IMR-90 (cell line): ENCODE data around the gene CAVIN1. TPM values are rescaled to one million over a fixed set of nuclear protein-coding genes. Genes with fewer than 3 reads are reported as not detected.

ENCODE experiments used
- ATAC-seq: fragments of 200-7000 bp; cut with Tn5 transposase; 2 replicates; pipeline ENCODE4 v1.9.1; 2020; ENCODE audit warnings: low read depth, mild to moderate bottlenecking, moderate library complexity
- BruUV-seq: library from RNA; stranded (reverse); fragments of 400-500 nt; replicated peaks from 2 replicates; lab custom pipeline; 2021; lab: Mats Ljungman, UMichigan
- CTCF ChIA-PET: fragments of 300-600 bp; formaldehyde crosslinking; extraction: SDS; loops from one replicate; lab custom pipeline; 2021; ENCODE audit warnings: antibody characterized with exemption; lab: Yijun Ruan, JAX
- POLR2A ChIA-PET: fragments of 300-600 bp; sonication (Branson Sonifier 250); formaldehyde crosslinking; loops from one replicate; lab custom pipeline; 2022; ENCODE audit warnings: antibody characterized with exemption; ENCODE audit not compliant: unreplicated experiment; lab: Charles Lee
- DNase-seq: peaks from one replicate; pipeline ENCODE4 v3.0.0; 2013
- H2AFZ ChIP-seq: replicated peaks from 2 replicates; pipeline ENCODE3; 2013; ENCODE audit warnings: low read length, mild to moderate bottlenecking; ENCODE audit not compliant: poor library complexity
- H2AK5ac ChIP-seq: 2 replicates; pipeline ENCODE4 v1.6.1; 2013; ENCODE audit warnings: low read depth, low read length, inconsistent platforms
- H2AK9ac ChIP-seq: replicated peaks from 2 replicates; pipeline ENCODE3; 2013; ENCODE audit warnings: mild to moderate bottlenecking, low read depth, low read length, moderate library complexity; ENCODE audit not compliant: poor library complexity
- H2BK120ac ChIP-seq: 2 replicates; pipeline ENCODE4 v1.6.1; 2013; ENCODE audit warnings: low read depth, low read length, inconsistent platforms
- H2BK15ac ChIP-seq: 3 replicates; pipeline ENCODE4 v1.6.1; 2013; ENCODE audit warnings: low read depth, low read length, inconsistent platforms
- H2BK20ac ChIP-seq: 2 replicates; pipeline ENCODE4 v1.6.1; 2013; ENCODE audit warnings: low read depth, mild to moderate bottlenecking, inconsistent platforms, low read length, moderate library complexity
- H2BK5ac ChIP-seq: 2 replicates; pipeline ENCODE4 v1.6.1; 2013; ENCODE audit warnings: mild to moderate bottlenecking, low read depth, low read length, inconsistent platforms; ENCODE audit not compliant: poor library complexity, severe bottlenecking
- H3K14ac ChIP-seq: replicated peaks from 2 replicates; pipeline ENCODE4 v1.6.1; 2013; ENCODE audit warnings: low read depth, low read length, inconsistent platforms
- H3K18ac ChIP-seq: 2 replicates; pipeline ENCODE4 v1.6.1; 2013; ENCODE audit warnings: low read depth, low read length, control low read depth
- H3K23ac ChIP-seq: 2 replicates; pipeline ENCODE4 v1.6.1; 2013; ENCODE audit warnings: low read depth, low read length, inconsistent platforms
- H3K27ac ChIP-seq: 2 replicates; pipeline ENCODE4 v1.5.1; 2013; ENCODE audit warnings: mild to moderate bottlenecking, control low read depth, low read length; ENCODE audit not compliant: insufficient read depth
- H3K27me3 ChIP-seq: 2 replicates; pipeline ENCODE4 v1.6.1; 2013; ENCODE audit warnings: low read length; ENCODE audit not compliant: control insufficient read depth, insufficient read depth
- H3K36me3 ChIP-seq: 2 replicates; pipeline ENCODE4 v1.6.1; 2013; ENCODE audit warnings: low read length, mixed read lengths; ENCODE audit not compliant: control insufficient read depth, insufficient read depth
- H3K4ac ChIP-seq: 2 replicates; pipeline ENCODE4 v1.6.1; 2013; ENCODE audit warnings: low read depth, low read length, inconsistent platforms
- H3K4me1 ChIP-seq: 2 replicates; pipeline ENCODE4 v1.6.1; 2013; ENCODE audit warnings: low read length, mixed read lengths; ENCODE audit not compliant: control insufficient read depth, insufficient read depth
- H3K4me2 ChIP-seq: 2 replicates; pipeline ENCODE4 v1.6.1; 2013; ENCODE audit warnings: low read depth, mild to moderate bottlenecking, control low read depth, low read length, moderate library complexity
- H3K4me3 ChIP-seq: 2 replicates; pipeline ENCODE4 v1.5.1; 2013; ENCODE audit warnings: low read depth, mild to moderate bottlenecking, control low read depth, low read length, moderate library complexity; ENCODE audit not compliant: insufficient read depth
- H3K56ac ChIP-seq: 2 replicates; pipeline ENCODE4 v1.6.1; 2013; ENCODE audit warnings: low read length, inconsistent platforms; ENCODE audit not compliant: insufficient read depth; ENCODE audit errors: extremely low read depth
- H3K79me1 ChIP-seq, 2 experiments: 2 replicates each; pipeline ENCODE4 v1.6.1; 2013; ENCODE audit warnings: low read length in 2 of 2, inconsistent platforms in 1 of 2, low read depth in 1 of 2
- H3K9ac ChIP-seq: 2 replicates; pipeline ENCODE4 v1.6.1; 2013; ENCODE audit warnings: low read depth, low read length, control low read depth
- H3K9me1 ChIP-seq: 2 replicates; pipeline ENCODE4 v1.6.1; 2013; ENCODE audit warnings: low read length, inconsistent platforms; ENCODE audit not compliant: insufficient read depth
- H3K9me3 ChIP-seq: 2 replicates; pipeline ENCODE4 v1.6.1; 2013; ENCODE audit warnings: low read length; ENCODE audit not compliant: control insufficient read depth, insufficient read depth
- H4K20me1 ChIP-seq: 2 replicates; pipeline ENCODE4 v1.6.1; 2013; ENCODE audit warnings: low read length, inconsistent platforms; ENCODE audit not compliant: insufficient read depth
- H4K5ac ChIP-seq: 2 replicates; pipeline ENCODE4 v1.6.1; 2013; ENCODE audit warnings: mild to moderate bottlenecking, low read depth, low read length, control low read depth
- H4K8ac ChIP-seq, 2 experiments: 2 replicates each; pipeline ENCODE4 v1.6.1; 2013; ENCODE audit warnings: low read depth in 2 of 2, low read length in 2 of 2, control low read depth in 1 of 2, inconsistent platforms in 1 of 2
- H4K91ac ChIP-seq: 2 replicates; pipeline ENCODE4 v1.6.1; 2013; ENCODE audit warnings: low read depth, low read length, inconsistent platforms; ENCODE audit not compliant: insufficient read depth
- BHLHE40 ChIP-seq: fragments of 150-350 bp; IDR thresholded peaks from 2 replicates; pipeline ENCODE4 v1.6.1; 2016; ENCODE audit warnings: mild to moderate bottlenecking, low read depth, low read length
- CEBPB ChIP-seq: IDR thresholded peaks from 2 replicates; pipeline ENCODE4 v1.6.1; 2012; ENCODE audit warnings: low read depth, low read length, improper control_type of control experiment
- CHD1 ChIP-seq: IDR thresholded peaks from 2 replicates; pipeline ENCODE4 v1.6.1; 2012; ENCODE audit warnings: low read depth, low read length, improper control_type of control experiment
- MAFK ChIP-seq: IDR thresholded peaks from 2 replicates; pipeline ENCODE4 v1.6.1; 2012; ENCODE audit warnings: low read depth, low read length, improper control_type of control experiment
- MAZ ChIP-seq: IDR thresholded peaks from 2 replicates; pipeline ENCODE4 v1.6.1; 2012; ENCODE audit warnings: low read depth, mild to moderate bottlenecking, low read length, improper control_type of control experiment, moderate library complexity, borderline replicate concordance
- MXI1 ChIP-seq: IDR thresholded peaks from 2 replicates; pipeline ENCODE4 v1.6.1; 2012; ENCODE audit warnings: low read depth, mild to moderate bottlenecking, low read length, moderate library complexity, borderline replicate concordance
- NFE2L2 ChIP-seq: fragments of 150-350 bp; IDR thresholded peaks from 2 replicates; pipeline ENCODE4 v1.6.1; 2016; ENCODE audit warnings: low read depth, mild to moderate bottlenecking, low read length
- POLR2A ChIP-seq: IDR thresholded peaks from 2 replicates; pipeline ENCODE4 v1.6.1; 2012; ENCODE audit warnings: mild to moderate bottlenecking, low read depth, low read length
- RCOR1 ChIP-seq: IDR thresholded peaks from 2 replicates; pipeline ENCODE4 v1.6.1; 2012; ENCODE audit warnings: mild to moderate bottlenecking, low read length, improper control_type of control experiment; ENCODE audit not compliant: insufficient replicate concordance
- RFX5 ChIP-seq: IDR thresholded peaks from 2 replicates; pipeline ENCODE4 v1.8.0; 2012; ENCODE audit warnings: low read depth, mild to moderate bottlenecking, low read length, moderate library complexity
- WGBS, 2 experiments: methylation state at CpG; one replicate each; pipeline versions ENCODE4 v1.1.5 to v1.1.7; 2013; ENCODE audit warnings: missing lambda C conversion rate in 2 of 2; ENCODE audit not compliant: insufficient read length in 1 of 2; ENCODE audit errors: extremely low coverage in 2 of 2; 5-methylcytosine and 5-hydroxymethylcytosine counted together
- dilution Hi-C: fragments of 300-500 bp; cut with HindIII; formaldehyde crosslinking; loops from one replicate; pipeline ENCODE4 v1.14.3; 2018; ENCODE audit warnings: low sequenced_read_pairs; ENCODE audit not compliant: unreplicated experiment
- in situ Hi-C: fragments of 300-500 bp; cut with MboI; formaldehyde crosslinking; loops from 3 replicates; pipeline ENCODE4 v1.14.3; 2019; ENCODE audit warnings: low sequenced_read_pairs, inconsistent platforms, mixed read lengths
- intact Hi-C: fragments of 100-400 bp; cut with micrococcal nuclease; formaldehyde crosslinking; loops from 2 replicates; pipeline ENCODE4 v1.10.0; 2022
- polyA plus RNA-seq, 3 experiments: library from polyadenylated mRNA; depleted of rRNA; stranded (reverse); fragments of >200 nt; gene quantifications; 2 replicates each; pipeline ENCODE4 v1.2.3, GENCODE V29; 2012; ENCODE audit warnings: low replicate concordance in 1 of 3
- total RNA-seq: library from RNA; depleted of rRNA; stranded (reverse); fragments of >200 nt; gene quantifications from 2 replicates; pipeline ENCODE4 v1.2.3, GENCODE V29; 2012
- TF ChIP-seq, protein P1 (sequence below): conservative IDR thresholded peaks from 2 replicates; pipeline ENCODE4 v1.5.1; 2012; ENCODE audit warnings: mild to moderate bottlenecking, low read depth, low read length, improper control_type of control experiment

CAVIN1 gene
- total and polyA plus RNA-seq, 2 of the 4 experiments (the other 2 are of a cell fraction), result 491 to 556 TPM

- peak; percentile 81; the same call in 1 of the 2 replicates for TF ChIP-seq MAZ
Observed at GRCh38 chr17:42388381-42389134, 34.5 kb downstream of the CAVIN1 start, which contains the start of gene STAT3 (continued).

- H3K27me3 ChIP-seq, result no peaks in the 10 kb centered on the region
- H3K9ac ChIP-seq, result peak overlapping the region; percentile 94
- intact Hi-C loops (loop anchor here (1.0 kb wide), 3 partner anchors 34 to 66 kb away; no protein-coding TSS in a partner anchor), in situ Hi-C loops (no loop called here), dilution Hi-C loops (no loop called here)
- CTCF ChIA-PET, result no interaction called here
- H2AFZ ChIP-seq, result peak overlapping the region; percentile 93
- H3K23ac ChIP-seq, result peak overlapping the region; percentile 86
- no peak for DNase-seq
- peaks cover 3% of the 10 kb centered on the region; the same call in 1 of the 2 replicates for H3K36me3 ChIP-seq
- no peaks in the 10 kb centered on the region for H3K9me3 ChIP-seq
- H3K4ac ChIP-seq, result peak overlapping the region; percentile 85
- peak overlapping the region; percentile 94 for H3K14ac ChIP-seq
- 0% methylated on average over 33 of the region's 62 CpGs; no CpG with 5 or more reads in 1 of the 2 experiments for WGBS, 2 experiments
- H2BK20ac ChIP-seq, result no peak overlapping the region
- H2AK5ac ChIP-seq, result peak overlapping the region; percentile 84
- peak overlapping the region; percentile 28 to 30; a peak in 1 of 4 replicates for H4K8ac ChIP-seq
- peak overlapping the region; percentile 76 for H3K4me2 ChIP-seq
- no peak overlapping the region for H2BK15ac ChIP-seq
- peak overlapping the region; percentile 95 for H2AK9ac ChIP-seq
- H2BK120ac ChIP-seq, result peak overlapping the region; percentile 45
- H3K18ac ChIP-seq, result peak overlapping the region; percentile 15; the same call in 1 of the 2 replicates
- peak overlapping the region; percentile 99 for H3K4me3 ChIP-seq
- peak overlapping the region; percentile 65 for H4K91ac ChIP-seq
- BruUV-seq, result no TSS peak
- ATAC-seq, result no peak; the same call in 1 of the 2 replicates
- peaks cover 7% of the 10 kb centered on the region for H3K9me1 ChIP-seq
- POLR2A ChIA-PET, result interaction anchor here (1.0 kb wide), 1 partner anchor 12 kb away, joined by 3 read pairs; no protein-coding TSS in a partner anchor
- H4K5ac ChIP-seq, result no peak overlapping the region; the same call in 1 of the 2 replicates
- H3K27ac ChIP-seq, result peak overlapping the region; percentile 92
- peak overlapping the region; percentile 53 for H3K56ac ChIP-seq
- H3K79me1 ChIP-seq, result peaks cover 9 to 71% of the 10 kb centered on the region in 2 experiments; a peak in 3 of 4 replicates
- H4K20me1 ChIP-seq, result peaks cover 52% of the 10 kb centered on the region
- peaks cover 6% of the 10 kb centered on the region for H3K4me1 ChIP-seq
- peak overlapping the region; percentile 90 for H2BK5ac ChIP-seq
- TF ChIP-seq MAFK (no peak), MXI1 (no peak), RFX5 (no peak), CHD1 (0 out of 2 replicates have a peak, but pooled peaks have one; percentile 90), POLR2A (no peak), RCOR1 (no peak), MAZ (no peak; the same call in 1 of the 2 replicates), CEBPB (no peak), BHLHE40 (no peak), NFE2L2 (no peak)
- TF ChIP-seq, protein P1, sequence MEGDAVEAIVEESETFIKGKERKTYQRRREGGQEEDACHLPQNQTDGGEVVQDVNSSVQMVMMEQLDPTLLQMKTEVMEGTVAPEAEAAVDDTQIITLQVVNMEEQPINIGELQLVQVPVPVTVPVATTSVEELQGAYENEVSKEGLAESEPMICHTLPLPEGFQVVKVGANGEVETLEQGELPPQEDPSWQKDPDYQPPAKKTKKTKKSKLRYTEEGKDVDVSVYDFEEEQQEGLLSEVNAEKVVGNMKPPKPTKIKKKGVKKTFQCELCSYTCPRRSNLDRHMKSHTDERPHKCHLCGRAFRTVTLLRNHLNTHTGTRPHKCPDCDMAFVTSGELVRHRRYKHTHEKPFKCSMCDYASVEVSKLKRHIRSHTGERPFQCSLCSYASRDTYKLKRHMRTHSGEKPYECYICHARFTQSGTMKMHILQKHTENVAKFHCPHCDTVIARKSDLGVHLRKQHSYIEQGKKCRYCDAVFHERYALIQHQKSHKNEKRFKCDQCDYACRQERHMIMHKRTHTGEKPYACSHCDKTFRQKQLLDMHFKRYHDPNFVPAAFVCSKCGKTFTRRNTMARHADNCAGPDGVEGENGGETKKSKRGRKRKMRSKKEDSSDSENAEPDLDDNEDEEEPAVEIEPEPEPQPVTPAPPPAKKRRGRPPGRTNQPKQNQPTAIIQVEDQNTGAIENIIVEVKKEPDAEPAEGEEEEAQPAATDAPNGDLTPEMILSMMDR, result no peak
Observed at GRCh38 chr17:42387661-42388380, 35.2 kb downstream of the CAVIN1 start.
